Esophagus squamous epithelium (tissue), 5 donors: ENCODE results near the gene SOWAHA. TPM values are rescaled to one million over a fixed set of nuclear protein-coding genes. Genes with fewer than 3 reads are reported as not detected.

ENCODE experiments used
- DNase-seq: peaks from one replicate; lab custom pipeline; 2025; lab: John Stamatoyannopoulos, UW
- H3K27ac ChIP-seq, 4 donors: fragments of 200-600 bp; sonication (generic); one replicate each; pipeline ENCODE4 v1.5.1; 2016 to 2019; ENCODE audit warnings: mild to moderate bottlenecking in 1 of 4
- H3K27me3 ChIP-seq, 4 donors: fragments of 200-600 bp; sonication (generic); 1 replicate in 3 of 4; 2 replicates in 1 of 4; pipeline versions ENCODE4 v1.5.1 to v1.6.0; 2017 to 2021; ENCODE audit warnings: antibody characterized with exemption in 1 of 4
- H3K36me3 ChIP-seq, 3 donors: fragments of 200-600 bp; sonication (generic); one replicate each; pipeline ENCODE4 v1.5.1; 2016 to 2019
- H3K4me1 ChIP-seq, 3 donors: fragments of 200-600 bp; sonication (generic); one replicate each; pipeline ENCODE4 v1.5.1; 2017 to 2019
- H3K4me3 ChIP-seq, 4 donors: fragments of 200-600 bp; sonication (generic); 1 replicate in 3 of 4; 2 replicates in 1 of 4; pipeline ENCODE4 v1.5.1; 2016 to 2019; ENCODE audit warnings: mild to moderate bottlenecking in 2 of 4, moderate library complexity in 1 of 4
- H3K9me3 ChIP-seq, 3 donors: fragments of 200-600 bp; sonication (generic); one replicate each; pipeline ENCODE4 v1.5.1; 2016 to 2019
- CTCF ChIP-seq, 6 experiments: fragments of 450-650 bp in 4 of 6; fragments of 200-600 bp in 2 of 6; sonication (generic) in 2 of 6; IDR thresholded peaks; one replicate each; pipeline ENCODE4 v1.5.1; 2016 to 2019; ENCODE audit warnings: antibody characterized with exemption in 6 of 6, mild to moderate bottlenecking in 4 of 6, moderate library complexity in 4 of 6
- POLR2A ChIP-seq, 4 donors: fragments of 450-650 bp; IDR thresholded peaks; one replicate each; pipeline ENCODE4 v1.6.1; 2017; ENCODE audit warnings: antibody characterized with exemption in 4 of 4, mild to moderate bottlenecking in 4 of 4, moderate library complexity in 3 of 4
- WGBS, 2 donors: methylation state at CpG; one replicate each; pipeline ENCODE4 v1.1.5; 2018; 5-methylcytosine and 5-hydroxymethylcytosine counted together
- intact Hi-C: fragments of 100-400 bp; cut with DNase I; formaldehyde crosslinking; loops from one replicate; pipeline ENCODE4 v1.15.0; 2022
- total RNA-seq, 4 donors: library from RNA; depleted of rRNA; stranded (reverse); fragments of >200 nt; gene quantifications; one replicate each; pipeline ENCODE4 v1.1.0, GENCODE V29; 2016
- donor health status: DM: yes; HTN: yes; CAD: no.

The SOWAHA gene
- total RNA-seq, 4 donors from 2014 or later, result 0.13 to 0.45 TPM; not detected in 2

- TF ChIP-seq POLR2A (IDR thresholded peaks at IDR 0.05) (no peak), CTCF (IDR thresholded peaks at IDR 0.05) (no peak)
- Histone ChIP-seq H3K27ac (no peak overlapping the region), H3K36me3 (no peaks in the 10 kb centered on the region), H3K4me3 (no peak overlapping the region), H3K4me1 (peaks cover 5 to 24% (median 10%) of the 10 kb centered on the region in 3 donors), H3K9me3 (no peaks in the 10 kb centered on the region), H3K27me3 (peaks cover 0 to 13% (median 0%) of the 10 kb centered on the region in 4 donors)
- 83 to 90% methylated on average over 5 of the region's 5 CpGs for WGBS, 2 donors
- intact Hi-C loops, result no loop called here
- DNase-seq, result no peak
These were observed 19.5 kb downstream of the SOWAHA start for GRCh38 chr5:132832612-132833011.

- 93 to 94% methylated on average over 3 of the region's 3 CpGs for WGBS, 2 donors
- H3K4me1 ChIP-seq, result peaks cover 5 to 23% (median 11%) of the 10 kb centered on the region in 3 donors
- no peaks in the 10 kb centered on the region for H3K9me3 ChIP-seq
- intact Hi-C loops, result no loop called here
- H3K36me3 ChIP-seq, result no peaks in the 10 kb centered on the region
- no peak for TF ChIP-seq POLR2A (IDR thresholded peaks at IDR 0.05)
- no peak for TF ChIP-seq CTCF (IDR thresholded peaks at IDR 0.05)
- H3K27ac ChIP-seq, result no peak overlapping the region
- DNase-seq, result no peak
- H3K27me3 ChIP-seq, result peaks cover 0 to 7% (median 0%) of the 10 kb centered on the region in 4 donors
- no peak overlapping the region for H3K4me3 ChIP-seq
These were observed 21.0 kb downstream of the SOWAHA start for GRCh38 chr5:132834057-132834456.

- H3K9me3 ChIP-seq, result no peaks in the 10 kb centered on the region
- H3K4me3 ChIP-seq, result no peak overlapping the region
- no peak overlapping the region for H3K27ac ChIP-seq
- DNase-seq, result no peak
- TF ChIP-seq POLR2A (IDR thresholded peaks at IDR 0.05) (no peak), CTCF (IDR thresholded peaks at IDR 0.05) (no peak)
- no peaks in the 10 kb centered on the region for H3K36me3 ChIP-seq
- peaks cover 16 to 32% (median 22%) of the 10 kb centered on the region in 3 donors for H3K4me1 ChIP-seq
- intact Hi-C loops, result no loop called here
- no peaks in the 10 kb centered on the region for H3K27me3 ChIP-seq
- 93 to 100% methylated on average over 1 of the region's 1 CpG for WGBS, 2 donors
These were observed 23.8 kb downstream of the SOWAHA start for GRCh38 chr5:132836852-132837251.

- no peak for DNase-seq
- no peak for TF ChIP-seq CTCF (IDR thresholded peaks at IDR 0.05)
- Histone ChIP-seq H3K27ac (no peak overlapping the region), H3K9me3 (no peaks in the 10 kb centered on the region), H3K4me1 (peaks cover 16 to 32% (median 22%) of the 10 kb centered on the region in 3 donors), H3K27me3 (no peaks in the 10 kb centered on the region), H3K36me3 (no peaks in the 10 kb centered on the region), H3K4me3 (no peak overlapping the region)
- intact Hi-C loops, result no loop called here
- WGBS, 2 donors, result 63 to 75% methylated on average over 2 of the region's 2 CpGs
These were observed 24.8 kb downstream of the SOWAHA start for GRCh38 chr5:132837868-132838267.

- no peak for TF ChIP-seq POLR2A (IDR thresholded peaks at IDR 0.05)
- TF ChIP-seq CTCF (IDR thresholded peaks at IDR 0.05), result no peak
- intact Hi-C loops, result no loop called here
- Histone ChIP-seq H3K27ac (peak overlapping the region; percentile 79 to 87 (median 80)), H3K36me3 (no peaks in the 10 kb centered on the region), H3K4me1 (peaks cover 16 to 32% (median 22%) of the 10 kb centered on the region in 3 donors), H3K27me3 (no peaks in the 10 kb centered on the region), H3K9me3 (no peaks in the 10 kb centered on the region), H3K4me3 (no peak overlapping the region)
- no peak for DNase-seq
- WGBS, 2 donors, result 76 to 78% methylated on average over 3 of the region's 3 CpGs
These were observed 25.6 kb downstream of the SOWAHA start for GRCh38 chr5:132838516-132839282.
